Neural cell (in vitro differentiated cells): ENCODE results near the gene MYO1F. TPM values are rescaled to one million over a fixed set of nuclear protein-coding genes. Genes with fewer than 3 reads are reported as not detected.

ENCODE experiments used
- H2AFZ ChIP-seq: fragments of 200-600, 300-800 bp; sonication (generic), shearing (Covaris generic); 2 replicates; pipeline ENCODE4 v1.6.0; 2014; ENCODE audit warnings: low read depth, mild to moderate bottlenecking, antibody characterized with exemption, low read length, moderate library complexity
- H3F3A ChIP-seq: fragments of 200-600 bp; shearing (Covaris generic); 2 replicates; pipeline ENCODE4 v1.6.1; 2016; ENCODE audit warnings: mild to moderate bottlenecking, moderate library complexity, mixed read lengths, antibody characterized with exemption, low read length; ENCODE audit not compliant: insufficient read depth, poor library complexity, severe bottlenecking
- H3K27ac ChIP-seq: fragments of 200-600, 300-800 bp; sonication (generic), shearing (Covaris generic); 2 replicates; pipeline ENCODE4 v1.5.1; 2014; ENCODE audit warnings: mild to moderate bottlenecking, low read length, moderate library complexity
- H3K27me3 ChIP-seq: fragments of 300-800, 200-600 bp; sonication (generic), shearing (Covaris generic); 2 replicates; pipeline ENCODE4 v1.6.0; 2014; ENCODE audit warnings: mild to moderate bottlenecking, low read depth, low read length, moderate library complexity; ENCODE audit not compliant: insufficient read depth
- H3K36me3 ChIP-seq: fragments of 300-800, 200-600 bp; sonication (generic), shearing (Covaris generic); 2 replicates; pipeline ENCODE4 v1.5.1; 2014; ENCODE audit warnings: mild to moderate bottlenecking, antibody characterized with exemption, low read length, moderate library complexity; ENCODE audit not compliant: insufficient read depth
- H3K4me2 ChIP-seq: fragments of 300-800, 200-600 bp; sonication (generic), shearing (Covaris generic); 2 replicates; pipeline ENCODE4 v1.6.0; 2014; ENCODE audit warnings: mild to moderate bottlenecking, low read length
- H3K4me3 ChIP-seq: fragments of 300-800, 200-600 bp; sonication (generic), shearing (Covaris generic); 2 replicates; pipeline ENCODE4 v1.5.1; 2014; ENCODE audit warnings: mild to moderate bottlenecking, low read length, moderate library complexity
- H3K79me2 ChIP-seq: fragments of 200-600 bp; shearing (Covaris generic); replicated peaks from 2 replicates; pipeline ENCODE4 v1.6.0; 2014; ENCODE audit warnings: mild to moderate bottlenecking, low read length, moderate library complexity; ENCODE audit not compliant: insufficient read depth
- H3K9ac ChIP-seq: fragments of 300-800, 200-600 bp; sonication (generic), shearing (Covaris generic); 2 replicates; pipeline ENCODE4 v1.6.1; 2016; ENCODE audit warnings: mild to moderate bottlenecking, low read length, mixed read lengths
- H3K9me2 ChIP-seq: fragments of 200-600 bp; shearing (Covaris generic); 2 replicates; pipeline ENCODE4 v1.6.1; 2016; ENCODE audit warnings: mild to moderate bottlenecking, low read length, mixed read lengths; ENCODE audit not compliant: insufficient read depth
- H3K9me3 ChIP-seq: fragments of 200-600, 300-800 bp; sonication (generic), shearing (Covaris generic); 2 replicates; pipeline ENCODE4 v1.6.1; 2016; ENCODE audit warnings: mild to moderate bottlenecking, mixed run types, low read length, moderate library complexity, mixed read lengths
- H4K20me1 ChIP-seq: fragments of 200-600 bp; shearing (Covaris generic); 2 replicates; pipeline ENCODE4 v1.6.1; 2016; ENCODE audit warnings: mild to moderate bottlenecking, mixed run types; ENCODE audit not compliant: insufficient read depth
- EP300 ChIP-seq: fragments of 450-650 bp; conservative IDR thresholded peaks from 2 replicates; pipeline ENCODE4 v1.6.1; 2014; ENCODE audit warnings: antibody characterized with exemption, mild to moderate bottlenecking, moderate library complexity; ENCODE audit not compliant: poor library complexity, severe bottlenecking
- EZH2 ChIP-seq: fragments of 200-600, 300-800 bp; shearing (Covaris generic), sonication (generic); IDR thresholded peaks from 2 replicates; pipeline ENCODE4 v1.6.1; 2014; ENCODE audit warnings: antibody characterized with exemption, low read length, borderline replicate concordance, mild to moderate bottlenecking; ENCODE audit not compliant: insufficient read depth, poor library complexity, severe bottlenecking
- MXI1 ChIP-seq: fragments of 450-650 bp; conservative IDR thresholded peaks from 2 replicates; pipeline ENCODE4 v1.6.1; 2014; ENCODE audit warnings: antibody characterized with exemption, mild to moderate bottlenecking; ENCODE audit not compliant: poor library complexity, severe bottlenecking
- POLR2AphosphoS5 ChIP-seq: IDR thresholded peaks from 2 replicates; pipeline ENCODE4 v1.6.1; 2012
- RAD21 ChIP-seq: fragments of 450-650 bp; conservative IDR thresholded peaks from 2 replicates; pipeline ENCODE4 v1.6.1; 2014; ENCODE audit warnings: antibody characterized with exemption, mild to moderate bottlenecking, moderate library complexity
- SMC3 ChIP-seq: fragments of 450-650 bp; conservative IDR thresholded peaks from 2 replicates; pipeline ENCODE4 v1.6.1; 2014; ENCODE audit warnings: antibody characterized with exemption, mild to moderate bottlenecking, moderate library complexity; ENCODE audit not compliant: poor library complexity
- TAF1 ChIP-seq: IDR thresholded peaks from 2 replicates; pipeline ENCODE4 v1.6.1; 2012; ENCODE audit warnings: low read depth
- polyA plus RNA-seq: library from polyadenylated mRNA; depleted of rRNA; stranded (reverse); fragments of >200 nt; gene quantifications from 2 replicates; pipeline ENCODE4 v1.2.3, GENCODE V29; 2014
- TF ChIP-seq, protein P1 (sequence below): fragments of 450-650 bp; IDR thresholded peaks from 2 replicates; pipeline ENCODE4 v1.5.1; 2014; ENCODE audit warnings: antibody characterized with exemption, mild to moderate bottlenecking, moderate library complexity; ENCODE audit not compliant: poor library complexity, severe bottlenecking
- TF ChIP-seq, protein P2 (sequence below): IDR thresholded peaks from 2 replicates; pipeline ENCODE4 v1.6.1; 2012; ENCODE audit warnings: borderline replicate concordance

MYO1F gene
- polyA plus RNA-seq, 1 donor from 2014 or later = 0.40 TPM

GRCh38 chr19:8512115-8512967 is 64.9 kb downstream of the MYO1F start:
- H3K27ac ChIP-seq = no peak overlapping the region
- H3F3A ChIP-seq = no peaks in the 10 kb centered on the region
- no peaks in the 10 kb centered on the region for H3K9me3 ChIP-seq
- H3K79me2 ChIP-seq = no peaks in the 10 kb centered on the region
- H4K20me1 ChIP-seq = no peaks in the 10 kb centered on the region
- H2AFZ ChIP-seq = no peak overlapping the region
- no peaks in the 10 kb centered on the region for H3K27me3 ChIP-seq
- H3K4me3 ChIP-seq = peak overlapping the region; percentile 80
- H3K4me2 ChIP-seq = no peak overlapping the region
- no peaks in the 10 kb centered on the region for H3K9me2 ChIP-seq
- TF ChIP-seq TAF1 (no peak), EZH2 (no peak), MXI1 (no peak), RAD21 (no peak), EP300 (no peak), SMC3 (no peak), POLR2AphosphoS5 (no peak)
- TF ChIP-seq, protein P1, sequence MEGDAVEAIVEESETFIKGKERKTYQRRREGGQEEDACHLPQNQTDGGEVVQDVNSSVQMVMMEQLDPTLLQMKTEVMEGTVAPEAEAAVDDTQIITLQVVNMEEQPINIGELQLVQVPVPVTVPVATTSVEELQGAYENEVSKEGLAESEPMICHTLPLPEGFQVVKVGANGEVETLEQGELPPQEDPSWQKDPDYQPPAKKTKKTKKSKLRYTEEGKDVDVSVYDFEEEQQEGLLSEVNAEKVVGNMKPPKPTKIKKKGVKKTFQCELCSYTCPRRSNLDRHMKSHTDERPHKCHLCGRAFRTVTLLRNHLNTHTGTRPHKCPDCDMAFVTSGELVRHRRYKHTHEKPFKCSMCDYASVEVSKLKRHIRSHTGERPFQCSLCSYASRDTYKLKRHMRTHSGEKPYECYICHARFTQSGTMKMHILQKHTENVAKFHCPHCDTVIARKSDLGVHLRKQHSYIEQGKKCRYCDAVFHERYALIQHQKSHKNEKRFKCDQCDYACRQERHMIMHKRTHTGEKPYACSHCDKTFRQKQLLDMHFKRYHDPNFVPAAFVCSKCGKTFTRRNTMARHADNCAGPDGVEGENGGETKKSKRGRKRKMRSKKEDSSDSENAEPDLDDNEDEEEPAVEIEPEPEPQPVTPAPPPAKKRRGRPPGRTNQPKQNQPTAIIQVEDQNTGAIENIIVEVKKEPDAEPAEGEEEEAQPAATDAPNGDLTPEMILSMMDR = no peak
- TF ChIP-seq, protein P2, sequence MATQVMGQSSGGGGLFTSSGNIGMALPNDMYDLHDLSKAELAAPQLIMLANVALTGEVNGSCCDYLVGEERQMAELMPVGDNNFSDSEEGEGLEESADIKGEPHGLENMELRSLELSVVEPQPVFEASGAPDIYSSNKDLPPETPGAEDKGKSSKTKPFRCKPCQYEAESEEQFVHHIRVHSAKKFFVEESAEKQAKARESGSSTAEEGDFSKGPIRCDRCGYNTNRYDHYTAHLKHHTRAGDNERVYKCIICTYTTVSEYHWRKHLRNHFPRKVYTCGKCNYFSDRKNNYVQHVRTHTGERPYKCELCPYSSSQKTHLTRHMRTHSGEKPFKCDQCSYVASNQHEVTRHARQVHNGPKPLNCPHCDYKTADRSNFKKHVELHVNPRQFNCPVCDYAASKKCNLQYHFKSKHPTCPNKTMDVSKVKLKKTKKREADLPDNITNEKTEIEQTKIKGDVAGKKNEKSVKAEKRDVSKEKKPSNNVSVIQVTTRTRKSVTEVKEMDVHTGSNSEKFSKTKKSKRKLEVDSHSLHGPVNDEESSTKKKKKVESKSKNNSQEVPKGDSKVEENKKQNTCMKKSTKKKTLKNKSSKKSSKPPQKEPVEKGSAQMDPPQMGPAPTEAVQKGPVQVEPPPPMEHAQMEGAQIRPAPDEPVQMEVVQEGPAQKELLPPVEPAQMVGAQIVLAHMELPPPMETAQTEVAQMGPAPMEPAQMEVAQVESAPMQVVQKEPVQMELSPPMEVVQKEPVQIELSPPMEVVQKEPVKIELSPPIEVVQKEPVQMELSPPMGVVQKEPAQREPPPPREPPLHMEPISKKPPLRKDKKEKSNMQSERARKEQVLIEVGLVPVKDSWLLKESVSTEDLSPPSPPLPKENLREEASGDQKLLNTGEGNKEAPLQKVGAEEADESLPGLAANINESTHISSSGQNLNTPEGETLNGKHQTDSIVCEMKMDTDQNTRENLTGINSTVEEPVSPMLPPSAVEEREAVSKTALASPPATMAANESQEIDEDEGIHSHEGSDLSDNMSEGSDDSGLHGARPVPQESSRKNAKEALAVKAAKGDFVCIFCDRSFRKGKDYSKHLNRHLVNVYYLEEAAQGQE = no peak
- peak overlapping the region; percentile 88 for H3K9ac ChIP-seq
- no peaks in the 10 kb centered on the region for H3K36me3 ChIP-seq

DNA sequence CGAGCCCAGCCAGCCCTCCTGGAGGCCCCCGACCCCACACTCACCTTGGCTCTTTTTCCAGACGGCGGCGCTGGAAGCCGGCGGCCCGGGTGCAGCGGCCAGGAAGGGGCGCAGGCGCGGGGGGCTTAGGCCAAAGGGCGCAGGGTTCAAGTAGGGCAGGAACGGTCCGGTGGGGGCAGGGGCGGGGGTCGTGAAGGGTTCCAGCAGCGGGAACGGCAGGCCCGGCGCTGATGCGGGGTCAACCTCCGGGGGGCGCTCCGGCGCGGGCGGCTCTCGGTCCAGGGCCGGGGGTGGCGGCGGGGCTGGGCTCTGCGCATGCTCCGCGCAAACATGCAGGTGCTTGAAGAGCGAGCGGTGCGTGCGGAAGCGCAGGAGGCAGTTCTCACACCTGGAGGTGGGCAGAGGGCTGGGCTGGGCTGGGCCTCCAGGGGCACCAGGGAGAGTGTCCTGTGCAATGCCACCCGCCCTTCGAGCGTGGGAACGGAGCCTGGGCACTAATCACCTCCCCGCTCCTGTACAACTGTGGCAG is 65.6 kb downstream of the MYO1F start:
- Histone ChIP-seq H3K4me3 (no peak overlapping the region), H3K9me2 (no peaks in the 10 kb centered on the region), H3K27me3 (no peaks in the 10 kb centered on the region), H3F3A (no peaks in the 10 kb centered on the region), H2AFZ (no peak overlapping the region), H3K27ac (no peak overlapping the region), H3K36me3 (no peaks in the 10 kb centered on the region), H3K9me3 (no peaks in the 10 kb centered on the region), H4K20me1 (no peaks in the 10 kb centered on the region), H3K79me2 (no peaks in the 10 kb centered on the region), H3K4me2 (no peak overlapping the region), H3K9ac (no peak overlapping the region)
- TF ChIP-seq MXI1 = no peak
- TF ChIP-seq, protein P1 = no peak
- no peak for TF ChIP-seq POLR2AphosphoS5
- no peak for TF ChIP-seq TAF1
- no peak for TF ChIP-seq SMC3
- TF ChIP-seq EZH2 = no peak
- no peak for TF ChIP-seq RAD21
- TF ChIP-seq, protein P2 = no peak
- TF ChIP-seq EP300 = no peak
